HG03521 (cell line): ENCODE results near the gene SPATS2L.
A peak's percentile ranks its signal among the peaks of the same experiment; 100 is the strongest.

Experiments used
- ATAC-seq: cut with Tn5 transposase; IDR thresholded peaks from one replicate; pipeline ENCODE4 v1.9.1; 2021; ENCODE audit warnings: mild to moderate bottlenecking, moderate library complexity; ENCODE audit not compliant: unreplicated experiment

The SPATS2L gene

GRCh38 chr2:200486529-200486928 lies 180.0 kb downstream of the SPATS2L start:
- no peak for ATAC-seq

GRCh38 chr2:200488169-200488568 lies 181.7 kb downstream of the SPATS2L start:
- ATAC-seq: no peak

- ATAC-seq: no peak
These were observed 183.5 kb downstream of the SPATS2L start for GRCh38 chr2:200490001-200490400.

- ATAC-seq: no peak
These were observed 186.2 kb downstream of the SPATS2L start for GRCh38 chr2:200492656-200493055.

GRCh38 chr2:200494048-200494447 lies 187.6 kb downstream of the SPATS2L start:
- ATAC-seq: no peak

GRCh38 chr2:200496696-200497095 lies 190.2 kb downstream of the SPATS2L start:
- no peak for ATAC-seq

GRCh38 chr2:200498402-200499162 lies 192.1 kb downstream of the SPATS2L start:
- no peak for ATAC-seq

GRCh38 chr2:200502196-200502595 lies 195.7 kb downstream of the SPATS2L start:
- no peak for ATAC-seq

- ATAC-seq: no peak
These were observed 200.2 kb downstream of the SPATS2L start for GRCh38 chr2:200506679-200507078.

GRCh38 chr2:200507179-200507578 lies 200.7 kb downstream of the SPATS2L start:
- ATAC-seq: no peak

GRCh38 chr2:200509235-200509611 lies 202.7 kb downstream of the SPATS2L start:
- ATAC-seq: no peak

GRCh38 chr2:200509612-200510433 lies 203.3 kb downstream of the SPATS2L start, which contains the start of gene KCTD18:
Gene KCTD18, minus strand, starts transcription at chr2:200510068. Its CDS starts 3,052 bp downstream, at chr2:200507016.
- ATAC-seq: peak; percentile 99

- ATAC-seq: no peak
These were observed 208.7 kb downstream of the SPATS2L start for GRCh38 chr2:200515155-200515554.

- ATAC-seq: no peak
These were observed 216.7 kb downstream of the SPATS2L start for GRCh38 chr2:200523158-200523557.

- ATAC-seq: no peak
These were observed 217.1 kb downstream of the SPATS2L start for GRCh38 chr2:200523604-200524003.

- ATAC-seq: no peak
These were observed 218.6 kb downstream of the SPATS2L start for GRCh38 chr2:200525066-200525465.

- no peak for ATAC-seq
These were observed 219.0 kb downstream of the SPATS2L start for GRCh38 chr2:200525551-200525881.

GRCh38 chr2:200525882-200526651 lies 219.6 kb downstream of the SPATS2L start, which contains the start of gene SGO2:
Gene SGO2, plus strand, starts transcription at chr2:200526207. Its CDS starts 6,769 bp downstream, at chr2:200532976.
- ATAC-seq: peak; percentile 100

GRCh38 chr2:200528228-200528627 lies 221.7 kb downstream of the SPATS2L start:
- no peak for ATAC-seq
